ENCODE measurements around the gene APBB2. TPM values are rescaled to one million over a fixed set of nuclear protein-coding genes. Genes with fewer than 3 reads are reported as not detected.

APBB2 gene
- total and polyA plus RNA-seq, 2 experiments from 2014 or later = 35.8 to 74.8 TPM

DNA sequence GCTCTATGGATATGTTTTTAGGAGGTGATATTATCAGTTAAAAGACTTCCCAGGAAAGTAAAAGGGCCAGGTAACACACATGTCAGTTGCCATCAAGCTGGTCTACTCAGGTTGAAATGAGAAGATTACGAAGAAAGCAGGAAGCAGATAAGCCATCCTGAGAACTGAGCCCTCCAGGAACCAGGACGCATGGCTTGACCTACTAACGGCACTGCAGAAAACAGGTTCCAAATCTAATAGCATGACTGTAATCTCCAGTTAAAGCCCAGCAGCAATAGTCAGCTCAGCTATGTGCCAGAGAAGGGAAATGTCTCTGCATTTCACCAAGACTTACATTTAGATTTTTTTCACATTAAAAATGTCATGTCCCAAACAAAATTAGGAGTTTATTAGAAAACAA, 77.9 kb downstream of the APBB2 start (continued):
- TF ChIP-seq, protein P1, sequence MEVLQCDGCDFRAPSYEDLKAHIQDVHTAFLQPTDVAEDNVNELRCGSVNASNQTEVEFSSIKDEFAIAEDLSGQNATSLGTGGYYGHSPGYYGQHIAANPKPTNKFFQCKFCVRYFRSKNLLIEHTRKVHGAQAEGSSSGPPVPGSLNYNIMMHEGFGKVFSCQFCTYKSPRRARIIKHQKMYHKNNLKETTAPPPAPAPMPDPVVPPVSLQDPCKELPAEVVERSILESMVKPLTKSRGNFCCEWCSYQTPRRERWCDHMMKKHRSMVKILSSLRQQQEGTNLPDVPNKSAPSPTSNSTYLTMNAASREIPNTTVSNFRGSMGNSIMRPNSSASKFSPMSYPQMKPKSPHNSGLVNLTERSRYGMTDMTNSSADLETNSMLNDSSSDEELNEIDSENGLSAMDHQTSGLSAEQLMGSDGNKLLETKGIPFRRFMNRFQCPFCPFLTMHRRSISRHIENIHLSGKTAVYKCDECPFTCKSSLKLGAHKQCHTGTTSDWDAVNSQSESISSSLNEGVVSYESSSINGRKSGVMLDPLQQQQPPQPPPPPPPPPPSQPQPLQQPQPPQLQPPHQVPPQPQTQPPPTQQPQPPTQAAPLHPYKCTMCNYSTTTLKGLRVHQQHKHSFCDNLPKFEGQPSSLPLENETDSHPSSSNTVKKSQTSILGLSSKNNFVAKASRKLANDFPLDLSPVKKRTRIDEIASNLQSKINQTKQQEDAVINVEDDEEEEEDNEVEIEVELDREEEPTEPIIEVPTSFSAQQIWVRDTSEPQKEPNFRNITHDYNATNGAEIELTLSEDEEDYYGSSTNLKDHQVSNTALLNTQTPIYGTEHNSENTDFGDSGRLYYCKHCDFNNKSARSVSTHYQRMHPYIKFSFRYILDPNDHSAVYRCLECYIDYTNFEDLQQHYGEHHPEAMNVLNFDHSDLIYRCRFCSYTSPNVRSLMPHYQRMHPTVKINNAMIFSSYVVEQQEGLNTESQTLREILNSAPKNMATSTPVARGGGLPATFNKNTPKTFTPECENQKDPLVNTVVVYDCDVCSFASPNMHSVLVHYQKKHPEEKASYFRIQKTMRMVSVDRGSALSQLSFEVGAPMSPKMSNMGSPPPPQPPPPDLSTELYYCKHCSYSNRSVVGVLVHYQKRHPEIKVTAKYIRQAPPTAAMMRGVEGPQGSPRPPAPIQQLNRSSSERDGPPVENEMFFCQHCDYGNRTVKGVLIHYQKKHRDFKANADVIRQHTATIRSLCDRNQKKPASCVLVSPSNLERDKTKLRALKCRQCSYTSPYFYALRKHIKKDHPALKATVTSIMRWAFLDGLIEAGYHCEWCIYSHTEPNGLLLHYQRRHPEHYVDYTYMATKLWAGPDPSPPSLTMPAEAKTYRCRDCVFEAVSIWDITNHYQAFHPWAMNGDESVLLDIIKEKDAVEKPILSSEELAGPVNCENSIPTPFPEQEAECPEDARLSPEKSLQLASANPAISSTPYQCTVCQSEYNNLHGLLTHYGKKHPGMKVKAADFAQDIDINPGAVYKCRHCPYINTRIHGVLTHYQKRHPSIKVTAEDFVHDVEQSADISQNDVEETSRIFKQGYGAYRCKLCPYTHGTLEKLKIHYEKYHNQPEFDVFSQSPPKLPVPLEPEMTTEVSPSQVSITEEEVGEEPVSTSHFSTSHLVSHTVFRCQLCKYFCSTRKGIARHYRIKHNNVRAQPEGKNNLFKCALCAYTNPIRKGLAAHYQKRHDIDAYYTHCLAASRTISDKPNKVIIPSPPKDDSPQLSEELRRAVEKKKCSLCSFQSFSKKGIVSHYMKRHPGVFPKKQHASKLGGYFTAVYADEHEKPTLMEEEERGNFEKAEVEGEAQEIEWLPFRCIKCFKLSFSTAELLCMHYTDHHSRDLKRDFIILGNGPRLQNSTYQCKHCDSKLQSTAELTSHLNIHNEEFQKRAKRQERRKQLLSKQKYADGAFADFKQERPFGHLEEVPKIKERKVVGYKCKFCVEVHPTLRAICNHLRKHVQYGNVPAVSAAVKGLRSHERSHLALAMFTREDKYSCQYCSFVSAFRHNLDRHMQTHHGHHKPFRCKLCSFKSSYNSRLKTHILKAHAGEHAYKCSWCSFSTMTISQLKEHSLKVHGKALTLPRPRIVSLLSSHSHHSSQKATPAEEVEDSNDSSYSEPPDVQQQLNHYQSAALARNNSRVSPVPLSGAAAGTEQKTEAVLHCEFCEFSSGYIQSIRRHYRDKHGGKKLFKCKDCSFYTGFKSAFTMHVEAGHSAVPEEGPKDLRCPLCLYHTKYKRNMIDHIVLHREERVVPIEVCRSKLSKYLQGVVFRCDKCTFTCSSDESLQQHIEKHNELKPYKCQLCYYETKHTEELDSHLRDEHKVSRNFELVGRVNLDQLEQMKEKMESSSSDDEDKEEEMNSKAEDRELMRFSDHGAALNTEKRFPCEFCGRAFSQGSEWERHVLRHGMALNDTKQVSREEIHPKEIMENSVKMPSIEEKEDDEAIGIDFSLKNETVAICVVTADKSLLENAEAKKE (CRISPR knock-in tag; IDR thresholded peaks at IDR 0.05) = no peak
- TF ChIP-seq EZH2phosphoT487 (IDR thresholded peaks at IDR 0.05; ENCODE audit: unreplicated experiment) (no peak), NANOG (IDR thresholded peaks at IDR 0.05; ENCODE audit: borderline replicate concordance) (no peak), ZNF331 (CRISPR knock-in tag; IDR thresholded peaks at IDR 0.05; ENCODE audit: low read depth) (no peak)
- TF ChIP-seq, protein P2, sequence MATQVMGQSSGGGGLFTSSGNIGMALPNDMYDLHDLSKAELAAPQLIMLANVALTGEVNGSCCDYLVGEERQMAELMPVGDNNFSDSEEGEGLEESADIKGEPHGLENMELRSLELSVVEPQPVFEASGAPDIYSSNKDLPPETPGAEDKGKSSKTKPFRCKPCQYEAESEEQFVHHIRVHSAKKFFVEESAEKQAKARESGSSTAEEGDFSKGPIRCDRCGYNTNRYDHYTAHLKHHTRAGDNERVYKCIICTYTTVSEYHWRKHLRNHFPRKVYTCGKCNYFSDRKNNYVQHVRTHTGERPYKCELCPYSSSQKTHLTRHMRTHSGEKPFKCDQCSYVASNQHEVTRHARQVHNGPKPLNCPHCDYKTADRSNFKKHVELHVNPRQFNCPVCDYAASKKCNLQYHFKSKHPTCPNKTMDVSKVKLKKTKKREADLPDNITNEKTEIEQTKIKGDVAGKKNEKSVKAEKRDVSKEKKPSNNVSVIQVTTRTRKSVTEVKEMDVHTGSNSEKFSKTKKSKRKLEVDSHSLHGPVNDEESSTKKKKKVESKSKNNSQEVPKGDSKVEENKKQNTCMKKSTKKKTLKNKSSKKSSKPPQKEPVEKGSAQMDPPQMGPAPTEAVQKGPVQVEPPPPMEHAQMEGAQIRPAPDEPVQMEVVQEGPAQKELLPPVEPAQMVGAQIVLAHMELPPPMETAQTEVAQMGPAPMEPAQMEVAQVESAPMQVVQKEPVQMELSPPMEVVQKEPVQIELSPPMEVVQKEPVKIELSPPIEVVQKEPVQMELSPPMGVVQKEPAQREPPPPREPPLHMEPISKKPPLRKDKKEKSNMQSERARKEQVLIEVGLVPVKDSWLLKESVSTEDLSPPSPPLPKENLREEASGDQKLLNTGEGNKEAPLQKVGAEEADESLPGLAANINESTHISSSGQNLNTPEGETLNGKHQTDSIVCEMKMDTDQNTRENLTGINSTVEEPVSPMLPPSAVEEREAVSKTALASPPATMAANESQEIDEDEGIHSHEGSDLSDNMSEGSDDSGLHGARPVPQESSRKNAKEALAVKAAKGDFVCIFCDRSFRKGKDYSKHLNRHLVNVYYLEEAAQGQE (IDR thresholded peaks at IDR 0.05; ENCODE audit: unreplicated experiment) = no peak

DNA sequence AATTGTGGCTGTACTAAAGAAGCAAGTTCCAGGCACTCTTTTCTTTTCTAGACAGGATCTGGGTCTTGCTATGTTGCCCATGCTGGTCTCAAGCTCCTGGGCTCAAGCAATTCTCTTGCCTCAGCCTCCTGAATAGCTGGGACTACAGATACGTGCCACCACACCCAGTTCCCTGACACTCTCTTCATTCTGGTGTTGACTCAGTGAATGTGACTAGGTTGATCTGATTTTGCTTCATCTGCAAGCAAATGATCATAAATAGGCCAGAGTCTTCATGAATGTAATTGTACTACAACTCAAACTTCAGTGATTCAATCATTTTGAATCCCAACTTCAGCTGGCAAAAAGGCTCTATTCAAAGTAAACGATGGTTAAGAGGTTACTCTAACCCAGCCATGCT, 78.5 kb downstream of the APBB2 start:
- Mint-ChIP-seq H3K36me3 (ENCODE audit: low read depth) (no peaks in the 10 kb centered on the region), H3K4me3 (no peak overlapping the region), H3K9me3 (no peaks in the 10 kb centered on the region), H3K4me1 (peaks cover 41% of the 10 kb centered on the region), H3K27me3 (ENCODE audit: insufficient read depth, low read depth, poor library complexity) (no peaks in the 10 kb centered on the region), H3K27ac (peak overlapping the region; percentile 56; the same call in 1 of the 2 replicates)
- DNase-seq (ENCODE audit: low spot score) (no peak), ATAC-seq (peak; percentile 13; the same call in 1 of the 3 replicates)
- Histone ChIP-seq H3F3A (replicated peaks; ENCODE audit: low read depth) (no peaks in the 10 kb centered on the region), H4K20me1 (replicated peaks; ENCODE audit: insufficient read depth) (no peaks in the 10 kb centered on the region), H3K79me2 (replicated peaks; ENCODE audit: insufficient read depth) (peaks cover 29% of the 10 kb centered on the region), H3K27ac (ENCODE audit: low read depth) (peak overlapping the region; percentile 63), H3K36me3 (ENCODE audit: insufficient read depth) (no peaks in the 10 kb centered on the region), H3K4me3 (no peak overlapping the region), H3K9me2 (ENCODE audit: insufficient read depth) (no peaks in the 10 kb centered on the region), H3K4me1 (ENCODE audit: insufficient read depth) (peaks cover 45% of the 10 kb centered on the region), H3K27me3 (ENCODE audit: insufficient read depth) (no peaks in the 10 kb centered on the region), H2AFZ (no peak overlapping the region), H3K4me2 (no peak overlapping the region)
- TF ChIP-seq, protein P1 (CRISPR knock-in tag; IDR thresholded peaks at IDR 0.05) = no peak
- TF ChIP-seq ZNF114 (CRISPR knock-in tag; IDR thresholded peaks at IDR 0.05) (no peak), NANOG (IDR thresholded peaks at IDR 0.05; ENCODE audit: borderline replicate concordance) (no peak)
